Retinal pigment epithelial cell (primary cell): ENCODE measurements around the gene ZDHHC7.

ENCODE experiments used
- DNase-seq: peaks from one replicate; pipeline ENCODE4 v3.0.0-alpha.2; 2010; ENCODE audit warnings: low read depth
- H3K4me3 ChIP-seq: 2 replicates; pipeline ENCODE4 v1.5.1; 2011; ENCODE audit warnings: mild to moderate bottlenecking, low read length, control low read depth, moderate library complexity
- TF ChIP-seq, protein P1 (sequence below): conservative IDR thresholded peaks from 2 replicates; pipeline ENCODE4 v1.5.1; 2011; ENCODE audit warnings: low read depth, low read length, control low read depth, inconsistent platforms

The ZDHHC7 gene

DNA sequence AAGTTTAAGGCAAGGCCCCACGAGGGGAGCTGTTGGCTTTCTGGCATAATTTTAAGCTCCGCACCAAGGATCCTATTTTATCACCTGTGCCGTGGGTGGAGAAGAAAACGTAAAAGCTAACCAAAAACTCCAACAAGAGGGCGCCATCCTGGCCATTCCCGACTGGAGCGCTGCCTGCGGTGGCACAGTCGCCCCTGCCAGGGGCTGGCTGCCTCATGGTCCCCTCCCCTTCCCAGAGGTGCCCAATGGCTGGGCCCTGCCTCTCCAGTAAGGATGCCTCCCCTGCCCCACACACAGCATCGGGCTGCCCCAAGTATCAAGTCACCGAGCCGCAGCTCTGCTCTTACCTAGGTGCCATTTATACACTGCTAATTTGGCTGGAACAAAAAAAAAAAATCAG lies 36.3 kb downstream of the ZDHHC7 start:
- H3K4me3 ChIP-seq: no peak overlapping the region
- DNase-seq: no peak
- TF ChIP-seq, protein P1, sequence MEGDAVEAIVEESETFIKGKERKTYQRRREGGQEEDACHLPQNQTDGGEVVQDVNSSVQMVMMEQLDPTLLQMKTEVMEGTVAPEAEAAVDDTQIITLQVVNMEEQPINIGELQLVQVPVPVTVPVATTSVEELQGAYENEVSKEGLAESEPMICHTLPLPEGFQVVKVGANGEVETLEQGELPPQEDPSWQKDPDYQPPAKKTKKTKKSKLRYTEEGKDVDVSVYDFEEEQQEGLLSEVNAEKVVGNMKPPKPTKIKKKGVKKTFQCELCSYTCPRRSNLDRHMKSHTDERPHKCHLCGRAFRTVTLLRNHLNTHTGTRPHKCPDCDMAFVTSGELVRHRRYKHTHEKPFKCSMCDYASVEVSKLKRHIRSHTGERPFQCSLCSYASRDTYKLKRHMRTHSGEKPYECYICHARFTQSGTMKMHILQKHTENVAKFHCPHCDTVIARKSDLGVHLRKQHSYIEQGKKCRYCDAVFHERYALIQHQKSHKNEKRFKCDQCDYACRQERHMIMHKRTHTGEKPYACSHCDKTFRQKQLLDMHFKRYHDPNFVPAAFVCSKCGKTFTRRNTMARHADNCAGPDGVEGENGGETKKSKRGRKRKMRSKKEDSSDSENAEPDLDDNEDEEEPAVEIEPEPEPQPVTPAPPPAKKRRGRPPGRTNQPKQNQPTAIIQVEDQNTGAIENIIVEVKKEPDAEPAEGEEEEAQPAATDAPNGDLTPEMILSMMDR: no peak

DNA sequence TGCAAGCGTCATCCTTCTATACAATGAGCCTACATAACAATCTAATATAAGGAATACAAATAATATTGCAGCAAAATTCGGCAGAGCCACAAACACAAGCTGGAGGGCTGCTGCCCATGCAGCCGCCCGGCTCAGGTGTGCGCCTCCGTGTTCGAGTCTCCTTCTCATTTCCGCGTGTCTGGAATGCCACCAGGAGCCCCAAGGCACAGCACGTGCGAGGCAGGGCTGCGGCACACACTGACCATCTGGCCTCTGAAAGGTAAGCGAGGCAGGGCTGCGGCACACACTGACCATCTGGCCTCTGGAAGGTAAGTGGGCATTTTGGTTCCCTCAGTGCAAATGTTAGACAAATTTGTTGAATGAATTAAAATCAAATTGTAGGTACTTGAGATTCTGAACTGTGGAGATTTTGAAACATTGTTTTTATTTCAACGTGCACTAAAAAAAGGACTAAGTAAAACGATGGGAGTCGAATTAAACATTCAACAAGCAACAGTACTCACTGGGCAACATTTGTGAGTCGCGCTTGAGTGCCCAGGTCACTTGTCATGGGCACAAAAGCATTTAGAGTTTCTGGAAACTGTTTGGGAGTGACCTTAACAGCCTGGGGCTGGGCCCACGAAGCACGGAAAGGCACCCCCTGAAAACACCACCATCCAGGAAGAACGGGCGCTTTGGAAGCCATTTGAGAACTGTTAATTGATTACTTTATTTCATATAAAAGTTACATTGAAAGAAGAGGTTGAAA lies 37.4 kb downstream of the ZDHHC7 start:
- TF ChIP-seq, protein P1: no peak

DNA sequence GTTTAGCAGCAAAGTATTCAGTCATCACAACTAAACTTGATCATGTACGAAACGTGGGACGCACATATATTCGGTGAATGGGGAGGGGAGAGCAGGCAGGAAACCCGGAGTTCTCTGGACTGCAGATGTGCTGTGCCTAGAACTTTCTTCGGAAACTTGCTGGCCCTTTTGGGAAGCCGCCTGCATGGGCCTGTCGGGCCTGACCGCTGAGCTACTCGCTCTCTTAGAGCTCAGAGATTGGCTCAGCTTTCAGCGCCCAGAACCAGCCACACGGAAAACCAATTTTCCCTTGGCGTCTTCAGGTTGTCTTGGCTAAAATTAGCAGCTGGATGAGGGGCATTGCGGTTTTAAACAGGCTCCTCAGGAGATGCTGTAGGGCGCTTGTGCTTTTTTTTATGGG lies 38.1 kb downstream of the ZDHHC7 start:
- TF ChIP-seq, protein P1: no peak
- no peak overlapping the region for H3K4me3 ChIP-seq

More for the DNA sequence above, 37.4 kb downstream of the ZDHHC7 start:
- DNase-seq: no peak
- H3K4me3 ChIP-seq: no peak overlapping the region

DNA sequence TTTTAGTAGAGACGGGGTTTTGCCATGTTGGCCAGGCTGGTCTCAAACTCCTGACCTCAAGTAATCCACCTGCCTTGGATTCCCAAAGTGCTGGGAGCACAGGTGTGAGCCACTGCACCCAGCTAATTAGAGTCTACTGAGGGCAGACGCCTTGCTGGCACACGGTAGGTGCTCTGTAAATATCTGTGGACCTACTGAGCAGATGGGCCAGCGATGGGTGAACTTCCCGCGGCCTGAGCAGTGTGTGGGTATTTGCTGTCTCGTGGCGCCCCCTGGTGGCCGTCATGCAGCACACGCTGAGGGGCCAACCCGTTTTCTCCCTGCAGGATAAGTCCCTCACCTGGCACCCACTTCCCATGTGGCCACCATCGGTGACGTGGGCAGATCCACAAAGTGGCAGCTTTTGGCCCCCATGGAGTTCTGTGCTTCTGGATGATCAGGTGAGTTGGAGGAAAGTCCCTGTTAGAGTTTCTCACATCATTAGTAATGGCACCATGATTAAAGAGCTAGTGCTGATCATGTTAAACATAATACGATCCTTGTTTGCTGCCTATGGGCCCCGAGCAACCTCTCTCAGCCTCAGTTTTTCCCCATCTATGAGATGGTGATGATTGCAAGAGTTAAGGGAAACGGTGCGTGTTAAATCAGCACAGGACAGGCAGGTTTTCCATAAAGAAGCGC lies 40.7 kb downstream of the ZDHHC7 start:
- DNase-seq: no peak
- no peak overlapping the region for H3K4me3 ChIP-seq
- TF ChIP-seq, protein P1: peak; percentile 83

More for the DNA sequence above, 38.1 kb downstream of the ZDHHC7 start:
- no peak for DNase-seq

DNA sequence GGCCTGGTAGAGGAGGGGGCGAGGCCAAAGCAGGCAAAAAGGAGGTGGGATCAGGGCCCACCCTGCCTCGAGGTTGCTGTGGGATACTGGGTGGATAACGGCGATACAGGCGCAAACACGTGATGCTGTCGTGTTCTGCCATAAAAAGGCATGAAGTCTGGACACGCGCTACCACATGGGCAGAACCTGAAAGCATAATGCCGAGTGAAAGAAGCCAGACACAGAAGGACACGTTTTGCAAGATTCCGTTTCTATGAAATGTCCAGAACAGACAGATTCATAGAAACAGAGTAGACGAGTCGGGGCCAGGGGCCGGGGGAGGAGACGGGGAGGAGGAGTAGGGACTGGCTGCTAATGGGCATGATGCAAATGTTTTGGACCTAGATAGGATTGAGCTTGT lies 43.5 kb downstream of the ZDHHC7 start:
- no peak overlapping the region for H3K4me3 ChIP-seq
- TF ChIP-seq, protein P1: no peak
- no peak for DNase-seq

DNA sequence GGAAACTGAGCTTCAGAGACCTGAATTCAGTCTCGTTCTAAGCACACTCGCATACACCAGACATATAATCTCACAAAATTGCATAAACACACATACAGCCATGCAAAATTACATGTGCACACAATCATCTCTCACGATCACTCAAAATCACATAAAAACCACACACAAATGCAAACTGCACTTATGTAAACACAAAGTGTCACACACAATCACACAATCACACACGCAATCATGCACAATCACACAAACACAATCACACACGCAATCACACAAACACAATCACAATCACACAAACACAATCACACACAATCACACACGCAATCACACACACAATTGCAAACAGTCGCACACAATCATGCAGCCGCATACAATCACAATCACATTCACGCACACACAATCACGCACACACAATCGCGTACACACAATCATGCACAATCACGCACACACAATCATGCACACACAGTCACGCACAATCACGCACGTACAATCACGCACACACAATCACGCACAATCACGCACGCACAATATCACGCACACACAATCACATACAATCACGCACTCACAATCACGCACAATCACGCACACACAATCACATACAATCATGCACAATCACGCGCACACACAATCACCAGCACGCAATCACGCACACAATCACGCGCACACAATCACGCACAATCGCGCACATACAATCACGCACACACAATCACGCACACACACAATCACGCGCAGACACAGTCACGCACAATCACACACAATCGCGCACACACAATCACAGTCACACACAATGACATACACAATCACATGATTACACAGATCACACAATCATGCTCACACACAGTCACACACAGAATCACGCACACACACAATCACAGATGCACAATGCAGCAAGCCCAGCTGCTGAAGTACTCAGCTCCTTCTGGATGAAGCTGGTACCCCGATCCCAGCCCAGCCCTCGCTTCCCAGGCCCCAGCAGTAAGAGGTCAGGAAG lies 45.6 kb downstream of the ZDHHC7 start:
- DNase-seq: no peak
- no peak overlapping the region for H3K4me3 ChIP-seq
- TF ChIP-seq, protein P1: no peak
